Astrocyte of the spinal cord (primary cell): ENCODE results near the gene RTN4.
"Not testable (repeated sequence)": the region's sequence is repeated elsewhere in the genome, so short reads cannot be mapped to it uniquely, and the experiment has no call there.

Experiments
- DNase-seq: peaks from one replicate; pipeline ENCODE4 v3.0.0; 2011; ENCODE audit warnings: low read depth, low spot score
- H3K4me3 ChIP-seq: 2 replicates; pipeline ENCODE4 v1.5.1; 2011; ENCODE audit warnings: low read depth, mild to moderate bottlenecking, low read length, moderate library complexity
- in situ Hi-C: cut with HindIII; loops from 2 replicates; pipeline ENCODE4 v1.10.0; 2017; ENCODE audit warnings: low sequenced_read_pairs
- TF ChIP-seq, protein P1 (sequence below): IDR thresholded peaks from 2 replicates; pipeline ENCODE4 v1.5.1; 2012; ENCODE audit warnings: low read depth, mild to moderate bottlenecking, low read length, inconsistent platforms

RTN4 gene

DNA sequence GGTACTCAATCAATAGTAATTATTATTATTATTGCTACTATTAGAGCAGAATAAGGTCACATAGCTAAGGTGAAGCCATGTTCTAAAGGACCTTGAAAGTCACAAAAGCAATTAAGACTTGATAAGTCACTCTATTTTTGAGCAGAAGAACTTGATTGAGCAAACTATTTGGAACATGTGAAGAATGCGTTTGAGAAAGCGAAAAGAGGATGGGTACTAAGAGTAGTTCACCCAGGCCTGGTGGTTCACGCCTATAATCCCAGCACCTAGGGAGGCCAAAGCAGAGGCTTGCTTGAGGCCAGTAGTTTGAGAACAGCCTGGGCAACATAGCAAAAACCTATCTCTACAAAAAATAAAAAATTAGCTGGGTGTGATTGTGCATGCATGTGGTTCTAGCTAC, 7.2 kb upstream of the RTN4 start:
- DNase-seq, result no peak
- TF ChIP-seq, protein P1, sequence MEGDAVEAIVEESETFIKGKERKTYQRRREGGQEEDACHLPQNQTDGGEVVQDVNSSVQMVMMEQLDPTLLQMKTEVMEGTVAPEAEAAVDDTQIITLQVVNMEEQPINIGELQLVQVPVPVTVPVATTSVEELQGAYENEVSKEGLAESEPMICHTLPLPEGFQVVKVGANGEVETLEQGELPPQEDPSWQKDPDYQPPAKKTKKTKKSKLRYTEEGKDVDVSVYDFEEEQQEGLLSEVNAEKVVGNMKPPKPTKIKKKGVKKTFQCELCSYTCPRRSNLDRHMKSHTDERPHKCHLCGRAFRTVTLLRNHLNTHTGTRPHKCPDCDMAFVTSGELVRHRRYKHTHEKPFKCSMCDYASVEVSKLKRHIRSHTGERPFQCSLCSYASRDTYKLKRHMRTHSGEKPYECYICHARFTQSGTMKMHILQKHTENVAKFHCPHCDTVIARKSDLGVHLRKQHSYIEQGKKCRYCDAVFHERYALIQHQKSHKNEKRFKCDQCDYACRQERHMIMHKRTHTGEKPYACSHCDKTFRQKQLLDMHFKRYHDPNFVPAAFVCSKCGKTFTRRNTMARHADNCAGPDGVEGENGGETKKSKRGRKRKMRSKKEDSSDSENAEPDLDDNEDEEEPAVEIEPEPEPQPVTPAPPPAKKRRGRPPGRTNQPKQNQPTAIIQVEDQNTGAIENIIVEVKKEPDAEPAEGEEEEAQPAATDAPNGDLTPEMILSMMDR, result no peak
- in situ Hi-C loops, result no loop called here
- H3K4me3 ChIP-seq, result no peak overlapping the region

DNA sequence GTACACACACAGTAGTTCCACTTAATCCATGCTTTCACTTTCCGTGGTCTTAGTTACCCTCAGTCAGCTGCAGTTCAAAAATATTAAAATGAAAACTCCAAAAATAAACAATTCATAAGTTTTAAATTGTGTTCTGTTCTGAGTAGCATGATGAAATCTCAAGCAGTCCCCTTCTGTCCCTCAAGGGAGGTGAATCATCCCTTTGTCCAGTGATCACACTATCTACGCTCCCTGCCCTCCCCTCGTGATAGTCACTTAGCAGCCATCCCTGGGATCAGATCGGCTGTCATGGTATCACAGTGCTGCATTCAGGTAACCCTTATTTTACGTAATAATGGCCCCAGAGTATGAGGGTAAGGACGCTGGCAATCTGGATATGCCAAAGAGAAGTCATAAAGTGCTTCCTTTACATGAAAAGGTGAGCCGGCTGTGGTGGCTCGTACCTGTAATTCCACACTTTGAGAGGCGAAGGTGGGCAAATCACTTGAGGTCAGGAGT, 5.8 kb upstream of the RTN4 start:
- in situ Hi-C loops, result no loop called here
- H3K4me3 ChIP-seq, result no peak overlapping the region
- no peak for DNase-seq
- TF ChIP-seq, protein P1, result no peak

DNA sequence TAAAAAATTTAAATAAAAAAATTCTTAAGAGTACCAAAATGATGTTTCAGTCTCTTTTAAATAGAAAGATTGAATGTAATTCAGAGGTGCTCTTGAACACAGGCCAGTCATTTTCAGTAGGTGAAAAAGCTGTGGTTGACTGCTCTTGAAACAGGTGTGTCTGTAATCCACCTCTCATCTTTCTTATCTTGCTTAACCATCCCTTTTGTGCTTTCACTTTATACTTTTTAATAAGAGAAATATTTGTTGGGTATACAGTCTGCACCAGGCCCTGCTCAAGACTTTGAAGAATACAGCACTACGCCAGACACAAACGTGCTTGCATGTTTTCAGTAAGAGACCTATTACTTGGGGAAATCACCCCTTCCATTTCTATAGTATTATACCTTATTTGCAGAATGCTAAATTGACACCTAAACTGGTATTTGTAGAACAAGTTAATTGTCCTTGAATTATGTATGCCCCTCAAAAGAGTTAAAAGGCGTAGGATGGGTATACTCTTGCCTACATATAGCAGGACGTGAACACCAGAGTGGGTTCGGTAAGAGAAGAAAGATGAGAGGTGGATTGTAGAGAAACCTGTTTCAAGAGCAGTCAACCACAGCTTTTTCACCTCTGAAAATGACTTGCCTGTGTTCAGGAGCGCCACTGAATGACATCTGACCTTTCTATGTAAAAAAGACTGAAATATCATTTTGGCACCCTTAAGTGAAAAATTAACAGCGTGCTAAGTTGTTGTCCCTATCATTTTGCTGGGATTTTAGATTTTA, 4.0 kb upstream of the RTN4 start:
- TF ChIP-seq, protein P1, result no peak
- DNase-seq, result no peak
- in situ Hi-C loops, result no loop called here
- no peak overlapping the region for H3K4me3 ChIP-seq

DNA sequence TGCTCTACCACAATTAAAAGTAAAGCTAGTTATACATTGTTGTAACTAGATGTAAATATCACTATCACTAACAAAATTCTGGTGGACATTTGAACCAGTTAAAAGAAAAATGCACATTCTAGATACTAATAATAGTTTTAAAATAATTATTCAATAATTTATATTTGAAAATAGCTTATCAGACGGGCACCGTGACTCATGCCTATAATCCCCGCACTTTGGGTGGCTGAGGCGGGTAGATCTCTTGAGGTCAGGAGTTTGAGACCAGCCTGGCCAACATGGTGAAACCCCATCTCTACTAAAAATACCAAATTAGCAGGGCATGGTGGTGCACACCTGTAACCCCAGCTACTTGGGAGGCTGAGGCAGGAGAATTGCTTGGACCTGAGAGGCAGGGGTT, 3.0 kb upstream of the RTN4 start:
- H3K4me3 ChIP-seq, in situ Hi-C loops, DNase-seq: not testable (repeated sequence)

DNA sequence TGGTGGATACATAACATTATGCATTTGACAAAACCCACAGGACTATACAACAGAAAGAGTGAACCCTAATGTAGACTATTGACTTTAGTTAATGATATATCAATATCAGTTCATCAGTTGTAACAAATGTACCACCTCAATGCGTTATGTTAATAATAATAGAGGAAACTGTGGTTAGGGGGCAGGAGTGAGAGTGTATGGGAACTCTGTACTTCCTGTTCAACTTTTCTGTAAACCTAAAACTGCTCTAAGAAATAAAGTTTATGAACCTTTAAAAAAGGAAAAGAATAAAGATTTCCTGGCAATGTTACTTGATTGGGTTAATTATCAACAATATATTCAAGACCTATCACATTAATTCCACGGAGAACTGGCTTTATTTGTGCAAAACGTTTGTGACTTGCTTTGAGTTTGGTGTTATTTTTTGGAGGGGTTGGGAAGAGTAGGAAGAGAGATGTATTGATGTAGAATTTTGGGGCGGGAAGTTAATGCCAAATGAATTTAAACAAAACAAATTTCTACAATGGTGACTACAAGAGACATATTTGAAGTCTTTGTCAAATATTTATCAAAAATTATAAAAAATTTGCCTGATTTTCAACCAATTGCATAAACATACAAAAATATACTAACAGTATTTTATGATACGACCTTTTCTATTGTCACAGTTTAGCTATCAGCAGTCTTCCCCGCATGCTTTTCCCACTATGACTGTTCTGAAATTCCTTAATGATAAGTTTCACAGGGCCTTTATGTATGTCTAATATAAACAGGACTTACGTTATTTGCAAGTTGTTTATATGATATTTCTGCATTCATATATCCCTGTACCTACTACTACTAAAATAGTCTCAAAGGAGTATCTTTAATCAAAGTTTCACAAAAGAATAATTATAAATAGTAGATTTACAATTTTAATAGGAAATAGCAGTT, 2.1 kb upstream of the RTN4 start:
- TF ChIP-seq, protein P1, result no peak
- no peak overlapping the region for H3K4me3 ChIP-seq
- no peak for DNase-seq
- in situ Hi-C loops, result no loop called here

DNA sequence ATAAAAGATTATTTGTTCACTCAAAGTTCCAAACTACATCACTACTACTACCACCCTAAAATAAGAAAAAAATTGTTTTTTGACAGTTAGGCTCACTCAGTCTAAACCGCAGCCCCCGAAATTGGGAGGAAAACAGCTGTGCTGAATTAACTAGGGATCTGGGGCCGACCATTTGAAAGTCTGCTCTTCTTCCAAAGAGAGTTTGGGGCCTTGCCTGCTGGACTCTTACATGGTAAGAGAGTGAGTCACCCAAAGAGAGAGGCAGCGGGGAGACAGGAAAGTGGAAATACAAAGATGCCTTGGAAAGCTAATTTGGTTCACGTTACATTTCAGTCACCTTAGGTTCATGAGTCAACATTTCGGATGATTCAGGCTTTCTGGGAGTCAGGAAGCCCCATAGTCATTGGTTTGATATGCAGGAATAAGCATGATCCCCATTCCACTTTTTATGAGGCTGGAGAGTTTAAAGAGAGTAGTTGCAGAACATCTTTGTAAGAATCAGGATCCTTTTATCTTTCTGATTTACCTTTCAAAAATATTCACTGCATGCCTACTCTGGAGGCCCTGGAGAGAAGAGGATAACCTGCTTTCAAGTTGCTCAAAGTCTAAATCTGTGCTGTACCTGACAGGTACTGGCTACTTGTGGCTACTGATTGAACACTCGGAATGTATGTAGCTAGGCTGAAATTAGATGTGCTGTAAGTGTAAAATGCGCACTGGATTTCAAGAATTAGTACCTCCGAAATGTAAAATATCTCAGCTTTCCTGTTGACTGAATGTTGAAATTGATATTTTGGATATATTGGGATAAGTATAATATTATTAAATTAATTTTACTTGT, 995 bp upstream of the RTN4 start:
- TF ChIP-seq, protein P1, result no peak
- in situ Hi-C loops, result no loop called here
- peak overlapping the region; percentile 100 for H3K4me3 ChIP-seq
- DNase-seq, result peak; percentile 99
